IPS-20b (cell line): Measurements from ENCODE around the gene KCTD3.

Source experiments
- H3K27ac ChIP-seq: one replicate; pipeline ENCODE4 v1.5.1; 2013; ENCODE audit warnings: low read length
- H3K27me3 ChIP-seq: 2 replicates; pipeline ENCODE4 v1.6.1; 2013; ENCODE audit warnings: mild to moderate bottlenecking, low read length, inconsistent platforms; ENCODE audit not compliant: insufficient read depth
- H3K36me3 ChIP-seq: 2 replicates; pipeline ENCODE4 v1.6.1; 2013; ENCODE audit warnings: low read depth, mild to moderate bottlenecking, inconsistent platforms, low read length, moderate library complexity; ENCODE audit not compliant: insufficient read depth
- H3K4me1 ChIP-seq: 2 replicates; pipeline ENCODE4 v1.6.1; 2013; ENCODE audit warnings: mild to moderate bottlenecking, control low read depth, inconsistent platforms, low read length, moderate library complexity; ENCODE audit not compliant: insufficient read depth
- H3K4me3 ChIP-seq: 2 replicates; pipeline ENCODE4 v1.5.1; 2013; ENCODE audit warnings: mild to moderate bottlenecking, low read length, inconsistent platforms
- H3K9ac ChIP-seq: 2 replicates; pipeline ENCODE4 v1.6.1; 2013; ENCODE audit warnings: low read depth, mild to moderate bottlenecking, inconsistent platforms, low read length, moderate library complexity
- H3K9me3 ChIP-seq: 2 replicates; pipeline ENCODE4 v1.6.1; 2013; ENCODE audit warnings: mild to moderate bottlenecking, low read depth, low read length, inconsistent platforms; ENCODE audit not compliant: insufficient read depth

The KCTD3 gene

DNA sequence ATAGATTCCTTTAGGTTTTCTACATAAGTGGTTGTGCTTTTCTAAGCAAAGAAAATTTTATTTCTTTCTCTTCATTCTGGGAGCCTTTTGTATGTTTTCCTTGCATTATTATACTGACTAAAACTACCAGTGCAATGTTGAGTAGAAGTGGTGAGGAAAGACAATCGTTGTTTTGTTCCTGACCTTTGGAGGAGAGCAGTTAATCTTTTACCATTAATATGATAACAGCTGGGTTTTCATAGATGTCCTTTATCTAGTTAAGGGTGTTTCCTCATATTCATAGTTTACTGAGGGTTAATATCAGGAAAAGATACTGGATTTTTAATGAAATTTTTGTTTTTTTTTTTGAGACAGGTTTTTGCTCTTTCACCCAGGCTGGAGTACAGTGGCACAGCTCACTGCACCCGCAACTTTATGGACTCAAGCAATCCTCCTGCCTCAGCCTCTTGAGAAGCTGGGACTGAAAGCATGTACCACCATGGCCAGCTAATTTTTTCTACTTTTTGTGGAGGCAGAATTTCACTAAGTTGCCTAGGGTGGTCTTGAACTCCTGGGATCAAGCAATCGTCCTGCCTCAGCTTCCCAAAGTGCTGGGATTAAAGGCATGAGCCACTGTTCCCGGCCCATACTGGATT lies 9.0 kb upstream of the KCTD3 start:
- H3K9me3 ChIP-seq = no peaks in the 10 kb centered on the region
- H3K4me3 ChIP-seq = no peak overlapping the region
- no peak overlapping the region for H3K27ac ChIP-seq
- no peak overlapping the region for H3K9ac ChIP-seq
- no peaks in the 10 kb centered on the region for H3K27me3 ChIP-seq
- no peaks in the 10 kb centered on the region for H3K4me1 ChIP-seq
- no peaks in the 10 kb centered on the region for H3K36me3 ChIP-seq

DNA sequence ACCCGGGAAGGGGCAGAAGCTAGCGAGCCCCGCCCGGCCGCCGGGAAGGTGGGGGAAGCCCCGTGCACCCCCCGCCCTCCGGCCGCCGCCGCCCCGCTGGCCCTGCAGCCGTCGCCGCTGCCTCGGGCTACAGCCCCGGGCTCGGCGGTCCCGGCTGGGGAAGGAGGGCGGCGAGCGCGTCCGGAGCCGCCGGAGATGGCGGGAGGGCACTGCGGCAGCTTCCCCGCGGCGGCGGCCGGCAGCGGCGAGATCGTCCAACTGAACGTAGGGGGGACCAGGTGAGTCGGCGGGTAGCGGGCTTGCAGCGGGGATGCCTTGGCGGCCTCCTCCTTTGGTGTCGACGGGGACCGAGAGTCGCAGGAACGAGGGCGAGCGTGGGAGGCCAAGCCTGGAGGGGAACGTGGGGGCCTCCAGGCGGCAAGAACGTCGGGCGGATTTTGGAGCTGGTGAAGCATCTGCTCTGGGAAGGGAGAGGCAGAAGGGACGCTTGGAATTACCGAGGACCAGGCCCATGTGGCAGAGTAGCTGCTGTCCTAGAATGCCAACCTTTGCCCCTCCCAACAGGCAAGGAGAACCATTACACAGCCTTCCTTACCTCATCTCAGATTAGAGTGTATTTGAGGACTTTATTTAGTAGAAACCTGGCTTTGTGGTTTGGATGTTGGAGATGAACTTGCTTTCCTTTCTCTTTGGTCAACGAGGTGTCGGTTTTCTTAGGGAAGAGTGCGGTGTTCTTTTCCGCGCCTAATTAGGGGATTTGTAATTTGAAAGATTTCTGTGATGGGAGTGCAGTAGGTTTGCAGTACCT lies 591 bp downstream of the KCTD3 start:
- Histone ChIP-seq H3K4me3 (peak overlapping the region; percentile 91), H3K36me3 (no peaks in the 10 kb centered on the region), H3K9ac (peak overlapping the region; percentile 84), H3K27ac (peak overlapping the region; percentile 93), H3K4me1 (peaks cover 4% of the 10 kb centered on the region; the same call in 1 of the 2 replicates), H3K9me3 (no peaks in the 10 kb centered on the region), H3K27me3 (no peaks in the 10 kb centered on the region)

- H3K27me3 ChIP-seq = no peaks in the 10 kb centered on the region
- peaks cover 4% of the 10 kb centered on the region; the same call in 1 of the 2 replicates for H3K4me1 ChIP-seq
- H3K9ac ChIP-seq = peak overlapping the region; percentile 84
- peak overlapping the region; percentile 93 for H3K27ac ChIP-seq
- H3K4me3 ChIP-seq = peak overlapping the region; percentile 91
- no peaks in the 10 kb centered on the region for H3K36me3 ChIP-seq
- H3K9me3 ChIP-seq = no peaks in the 10 kb centered on the region
These were observed 1.2 kb downstream of the KCTD3 start for GRCh38 chr1:215568299-215568692.

DNA sequence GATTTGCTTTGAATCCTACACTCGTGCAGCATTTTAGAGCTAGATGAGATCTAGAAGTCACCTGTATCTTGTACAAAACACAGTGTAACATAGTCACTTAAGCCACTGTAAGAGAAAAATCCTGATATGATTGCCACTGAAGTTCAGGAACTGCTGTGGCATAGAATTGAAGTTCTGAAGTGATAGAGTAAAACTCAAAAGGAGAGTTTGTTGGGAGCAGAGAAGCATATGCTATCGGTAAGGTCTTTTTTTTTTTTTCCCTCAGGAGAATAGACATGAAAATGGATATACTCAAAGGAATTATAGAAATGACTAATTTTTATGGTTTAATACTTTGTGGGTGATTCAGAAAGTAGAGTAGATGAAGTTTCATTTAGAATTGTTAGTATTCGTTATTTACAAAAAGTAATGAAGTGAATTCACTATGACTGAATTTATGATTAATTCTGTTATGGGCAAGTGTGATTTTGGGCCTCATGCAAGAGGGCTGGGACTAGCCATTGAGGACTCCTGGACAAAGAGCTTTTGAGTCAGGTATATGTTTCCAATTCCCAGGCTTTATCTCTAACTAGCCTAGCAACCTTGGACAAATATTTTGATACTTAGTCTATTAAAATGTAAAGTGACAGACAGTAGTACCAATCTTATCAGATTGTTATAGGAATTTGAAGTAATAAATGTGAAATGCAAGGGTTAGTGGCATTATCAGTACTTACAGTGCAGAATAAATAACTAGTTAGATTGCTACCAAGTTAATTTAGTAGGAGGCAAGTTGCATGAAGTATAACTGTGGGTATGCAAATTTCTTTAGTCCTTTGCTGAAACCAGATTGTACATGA lies 3.1 kb downstream of the KCTD3 start:
- Histone ChIP-seq H3K27ac (no peak overlapping the region), H3K4me3 (no peak overlapping the region; the same call in 1 of the 2 replicates), H3K36me3 (0 out of 2 replicates have a peak, but pooled peaks cover 2% of the 10 kb centered on the region), H3K9me3 (no peaks in the 10 kb centered on the region), H3K4me1 (peaks cover 4% of the 10 kb centered on the region; the same call in 1 of the 2 replicates), H3K27me3 (no peaks in the 10 kb centered on the region), H3K9ac (no peak overlapping the region; the same call in 1 of the 2 replicates)

- no peak overlapping the region for H3K9ac ChIP-seq
- H3K9me3 ChIP-seq = peaks cover 4% of the 10 kb centered on the region; the same call in 1 of the 2 replicates
- H3K27me3 ChIP-seq = no peaks in the 10 kb centered on the region
- H3K4me1 ChIP-seq = no peaks in the 10 kb centered on the region
- H3K27ac ChIP-seq = no peak overlapping the region
- H3K4me3 ChIP-seq = no peak overlapping the region
- peaks cover 86% of the 10 kb centered on the region for H3K36me3 ChIP-seq
These were observed 14.8 kb downstream of the KCTD3 start for GRCh38 chr1:215581896-215582295.

DNA sequence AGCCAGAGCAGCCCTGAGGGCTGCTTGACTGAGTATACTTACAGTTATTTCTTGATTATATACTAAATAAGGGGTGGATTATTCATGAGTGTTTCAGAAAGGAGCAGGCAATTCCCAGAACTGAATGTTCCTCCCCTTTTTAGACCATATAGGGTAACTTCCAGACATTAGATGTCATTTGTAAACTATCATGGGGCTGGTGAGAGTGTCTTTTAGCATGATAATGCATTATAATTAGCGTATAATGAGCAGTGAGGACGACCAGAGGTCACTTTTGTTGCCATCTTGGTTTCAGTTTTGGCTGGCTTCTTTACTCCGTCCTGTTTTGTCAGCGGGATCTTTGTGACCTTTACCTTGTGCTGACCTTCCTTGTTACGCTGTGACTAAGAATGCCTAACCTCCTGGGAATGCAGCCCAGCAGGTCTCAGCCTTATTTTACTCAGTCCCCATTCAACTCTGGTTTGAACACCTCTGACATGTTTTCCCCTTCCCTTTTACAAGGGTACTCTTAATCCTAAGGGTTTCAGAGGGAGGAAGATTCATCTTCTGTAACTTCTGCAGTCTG lies 16.2 kb downstream of the KCTD3 start:
- no peaks in the 10 kb centered on the region for H3K27me3 ChIP-seq
- no peaks in the 10 kb centered on the region for H3K4me1 ChIP-seq
- peaks cover 4% of the 10 kb centered on the region; the same call in 1 of the 2 replicates for H3K9me3 ChIP-seq
- H3K27ac ChIP-seq = no peak overlapping the region
- H3K4me3 ChIP-seq = no peak overlapping the region
- H3K36me3 ChIP-seq = peaks cover 81% of the 10 kb centered on the region
- no peak overlapping the region for H3K9ac ChIP-seq

- no peaks in the 10 kb centered on the region for H3K27me3 ChIP-seq
- H3K27ac ChIP-seq = no peak overlapping the region
- no peaks in the 10 kb centered on the region for H3K4me1 ChIP-seq
- peaks cover 76% of the 10 kb centered on the region for H3K36me3 ChIP-seq
- no peak overlapping the region for H3K9ac ChIP-seq
- peaks cover 4% of the 10 kb centered on the region; the same call in 1 of the 2 replicates for H3K9me3 ChIP-seq
- H3K4me3 ChIP-seq = no peak overlapping the region
These were observed 17.3 kb downstream of the KCTD3 start for GRCh38 chr1:215584389-215584788.

DNA sequence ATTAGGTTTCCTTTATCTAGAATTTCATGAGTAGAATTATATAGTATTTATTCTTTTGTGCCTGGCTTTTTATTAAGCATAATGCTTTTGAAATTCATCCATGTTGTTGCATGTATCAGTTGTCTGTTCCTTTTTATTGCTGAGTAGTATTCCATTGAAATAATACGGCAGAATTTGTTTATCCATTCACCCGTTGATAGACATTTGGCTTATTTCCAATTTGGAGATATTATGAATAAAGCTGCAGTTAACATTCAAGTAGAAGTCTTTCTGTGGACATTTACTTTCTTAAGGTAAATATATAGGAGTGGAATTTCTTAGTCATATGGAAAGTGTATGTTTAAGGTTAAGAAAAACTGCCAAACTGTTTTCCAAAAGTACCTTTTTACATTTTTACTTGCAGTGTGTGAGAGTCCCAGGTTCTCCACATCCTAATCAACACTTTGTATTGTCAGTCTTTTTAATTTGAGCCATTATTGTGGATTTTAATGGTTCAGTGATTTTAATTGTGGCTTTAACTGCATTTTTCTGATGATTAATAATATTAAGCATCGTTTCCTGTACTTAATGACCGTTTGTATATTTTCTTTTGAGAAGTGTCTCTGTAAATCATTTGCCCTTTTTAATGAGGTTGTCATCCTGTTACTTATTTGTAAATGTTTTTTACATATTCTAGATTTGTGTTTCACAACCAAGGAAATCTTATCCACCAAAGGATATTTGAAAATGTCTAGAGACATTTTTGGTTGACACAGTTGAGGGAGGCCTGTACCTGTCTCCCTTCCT lies 22.7 kb downstream of the KCTD3 start:
- Histone ChIP-seq H3K9ac (no peak overlapping the region), H3K27me3 (no peaks in the 10 kb centered on the region), H3K4me1 (no peaks in the 10 kb centered on the region), H3K9me3 (peaks cover under 1% of the 10 kb centered on the region; the same call in 1 of the 2 replicates), H3K36me3 (peaks cover 34% of the 10 kb centered on the region), H3K27ac (no peak overlapping the region), H3K4me3 (no peak overlapping the region)

GRCh38 chr1:215590779-215591491 lies 23.8 kb downstream of the KCTD3 start:
- Histone ChIP-seq H3K9me3 (no peaks in the 10 kb centered on the region), H3K4me3 (no peak overlapping the region), H3K27me3 (no peaks in the 10 kb centered on the region), H3K36me3 (peaks cover 36% of the 10 kb centered on the region), H3K9ac (no peak overlapping the region), H3K4me1 (no peaks in the 10 kb centered on the region), H3K27ac (no peak overlapping the region)

GRCh38 chr1:215594640-215595039 lies 27.5 kb downstream of the KCTD3 start:
- peaks cover 5% of the 10 kb centered on the region; the same call in 1 of the 2 replicates for H3K4me1 ChIP-seq
- H3K36me3 ChIP-seq = peaks cover 39% of the 10 kb centered on the region
- no peak overlapping the region for H3K4me3 ChIP-seq
- H3K9ac ChIP-seq = no peak overlapping the region
- H3K9me3 ChIP-seq = no peaks in the 10 kb centered on the region
- no peak overlapping the region for H3K27ac ChIP-seq
- no peaks in the 10 kb centered on the region for H3K27me3 ChIP-seq
